Neural cell (in vitro differentiated cells): ENCODE results near the gene CBY1. TPM values are rescaled to one million over a fixed set of nuclear protein-coding genes. Genes with fewer than 3 reads are reported as not detected.
"Not testable (repeated sequence)": the region's sequence is repeated elsewhere in the genome, so short reads cannot be mapped to it uniquely, and the experiment has no call there.

ENCODE experiments used
- H2AFZ ChIP-seq: fragments of 200-600, 300-800 bp; sonication (generic), shearing (Covaris generic); 2 replicates; pipeline ENCODE4 v1.6.0; 2014; ENCODE audit warnings: low read depth, mild to moderate bottlenecking, antibody characterized with exemption, low read length, moderate library complexity
- H3F3A ChIP-seq: fragments of 200-600 bp; shearing (Covaris generic); 2 replicates; pipeline ENCODE4 v1.6.1; 2016; ENCODE audit warnings: mild to moderate bottlenecking, moderate library complexity, mixed read lengths, antibody characterized with exemption, low read length; ENCODE audit not compliant: insufficient read depth, poor library complexity, severe bottlenecking
- H3K27ac ChIP-seq: fragments of 200-600, 300-800 bp; sonication (generic), shearing (Covaris generic); 2 replicates; pipeline ENCODE4 v1.5.1; 2014; ENCODE audit warnings: mild to moderate bottlenecking, low read length, moderate library complexity
- H3K27me3 ChIP-seq: fragments of 300-800, 200-600 bp; sonication (generic), shearing (Covaris generic); 2 replicates; pipeline ENCODE4 v1.6.0; 2014; ENCODE audit warnings: mild to moderate bottlenecking, low read depth, low read length, moderate library complexity; ENCODE audit not compliant: insufficient read depth
- H3K36me3 ChIP-seq: fragments of 300-800, 200-600 bp; sonication (generic), shearing (Covaris generic); 2 replicates; pipeline ENCODE4 v1.5.1; 2014; ENCODE audit warnings: mild to moderate bottlenecking, antibody characterized with exemption, low read length, moderate library complexity; ENCODE audit not compliant: insufficient read depth
- H3K4me2 ChIP-seq: fragments of 300-800, 200-600 bp; sonication (generic), shearing (Covaris generic); 2 replicates; pipeline ENCODE4 v1.6.0; 2014; ENCODE audit warnings: mild to moderate bottlenecking, low read length
- H3K4me3 ChIP-seq: fragments of 300-800, 200-600 bp; sonication (generic), shearing (Covaris generic); 2 replicates; pipeline ENCODE4 v1.5.1; 2014; ENCODE audit warnings: mild to moderate bottlenecking, low read length, moderate library complexity
- H3K79me2 ChIP-seq: fragments of 200-600 bp; shearing (Covaris generic); replicated peaks from 2 replicates; pipeline ENCODE4 v1.6.0; 2014; ENCODE audit warnings: mild to moderate bottlenecking, low read length, moderate library complexity; ENCODE audit not compliant: insufficient read depth
- H3K9ac ChIP-seq: fragments of 300-800, 200-600 bp; sonication (generic), shearing (Covaris generic); 2 replicates; pipeline ENCODE4 v1.6.1; 2016; ENCODE audit warnings: mild to moderate bottlenecking, low read length, mixed read lengths
- H3K9me2 ChIP-seq: fragments of 200-600 bp; shearing (Covaris generic); 2 replicates; pipeline ENCODE4 v1.6.1; 2016; ENCODE audit warnings: mild to moderate bottlenecking, low read length, mixed read lengths; ENCODE audit not compliant: insufficient read depth
- H3K9me3 ChIP-seq: fragments of 200-600, 300-800 bp; sonication (generic), shearing (Covaris generic); 2 replicates; pipeline ENCODE4 v1.6.1; 2016; ENCODE audit warnings: mild to moderate bottlenecking, mixed run types, low read length, moderate library complexity, mixed read lengths
- H4K20me1 ChIP-seq: fragments of 200-600 bp; shearing (Covaris generic); 2 replicates; pipeline ENCODE4 v1.6.1; 2016; ENCODE audit warnings: mild to moderate bottlenecking, mixed run types; ENCODE audit not compliant: insufficient read depth
- EP300 ChIP-seq: fragments of 450-650 bp; conservative IDR thresholded peaks from 2 replicates; pipeline ENCODE4 v1.6.1; 2014; ENCODE audit warnings: antibody characterized with exemption, mild to moderate bottlenecking, moderate library complexity; ENCODE audit not compliant: poor library complexity, severe bottlenecking
- EZH2 ChIP-seq: fragments of 200-600, 300-800 bp; shearing (Covaris generic), sonication (generic); IDR thresholded peaks from 2 replicates; pipeline ENCODE4 v1.6.1; 2014; ENCODE audit warnings: antibody characterized with exemption, low read length, borderline replicate concordance, mild to moderate bottlenecking; ENCODE audit not compliant: insufficient read depth, poor library complexity, severe bottlenecking
- MXI1 ChIP-seq: fragments of 450-650 bp; conservative IDR thresholded peaks from 2 replicates; pipeline ENCODE4 v1.6.1; 2014; ENCODE audit warnings: antibody characterized with exemption, mild to moderate bottlenecking; ENCODE audit not compliant: poor library complexity, severe bottlenecking
- POLR2AphosphoS5 ChIP-seq: IDR thresholded peaks from 2 replicates; pipeline ENCODE4 v1.6.1; 2012
- RAD21 ChIP-seq: fragments of 450-650 bp; conservative IDR thresholded peaks from 2 replicates; pipeline ENCODE4 v1.6.1; 2014; ENCODE audit warnings: antibody characterized with exemption, mild to moderate bottlenecking, moderate library complexity
- SMC3 ChIP-seq: fragments of 450-650 bp; conservative IDR thresholded peaks from 2 replicates; pipeline ENCODE4 v1.6.1; 2014; ENCODE audit warnings: antibody characterized with exemption, mild to moderate bottlenecking, moderate library complexity; ENCODE audit not compliant: poor library complexity
- TAF1 ChIP-seq: IDR thresholded peaks from 2 replicates; pipeline ENCODE4 v1.6.1; 2012; ENCODE audit warnings: low read depth
- polyA plus RNA-seq: library from polyadenylated mRNA; depleted of rRNA; stranded (reverse); fragments of >200 nt; gene quantifications from 2 replicates; pipeline ENCODE4 v1.2.3, GENCODE V29; 2014
- TF ChIP-seq, protein P1 (sequence below): fragments of 450-650 bp; IDR thresholded peaks from 2 replicates; pipeline ENCODE4 v1.5.1; 2014; ENCODE audit warnings: antibody characterized with exemption, mild to moderate bottlenecking, moderate library complexity; ENCODE audit not compliant: poor library complexity, severe bottlenecking
- TF ChIP-seq, protein P2 (sequence below): IDR thresholded peaks from 2 replicates; pipeline ENCODE4 v1.6.1; 2012; ENCODE audit warnings: borderline replicate concordance

Gene CBY1
- polyA plus RNA-seq, 1 donor from 2014 or later, result 51.4 TPM

DNA sequence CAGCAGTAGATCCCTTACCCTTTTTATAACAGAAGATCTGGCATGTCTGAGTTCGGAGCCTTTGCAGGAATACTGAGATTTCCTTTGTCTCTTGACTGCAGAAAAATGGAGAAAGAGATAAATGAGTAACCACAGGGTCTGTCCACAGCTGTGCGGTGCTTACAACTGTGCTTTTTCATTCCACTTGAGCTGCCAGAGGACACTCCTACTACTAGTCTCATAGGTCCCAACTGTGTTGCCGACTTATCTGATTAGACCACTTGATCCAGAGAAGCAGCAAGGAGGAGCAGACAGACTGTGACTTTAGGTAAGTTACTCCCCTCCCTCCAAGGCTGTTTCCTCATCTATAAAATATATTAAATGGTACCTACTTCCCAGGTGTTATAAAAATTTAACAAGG is 17.7 kb upstream of the CBY1 start:
- Histone ChIP-seq H3K27me3 (no peaks in the 10 kb centered on the region), H3K79me2 (no peaks in the 10 kb centered on the region), H3K9ac (no peak overlapping the region), H2AFZ (no peak overlapping the region), H3K4me2 (no peak overlapping the region), H3F3A (no peaks in the 10 kb centered on the region), H3K4me3 (no peak overlapping the region), H3K9me3 (no peaks in the 10 kb centered on the region), H3K36me3 (no peaks in the 10 kb centered on the region), H4K20me1 (no peaks in the 10 kb centered on the region), H3K27ac (no peak overlapping the region), H3K9me2 (no peaks in the 10 kb centered on the region)
- TF ChIP-seq EZH2 (no peak), SMC3 (no peak), TAF1 (no peak), POLR2AphosphoS5 (no peak), RAD21 (no peak), MXI1 (no peak), EP300 (no peak)
- TF ChIP-seq, protein P1, sequence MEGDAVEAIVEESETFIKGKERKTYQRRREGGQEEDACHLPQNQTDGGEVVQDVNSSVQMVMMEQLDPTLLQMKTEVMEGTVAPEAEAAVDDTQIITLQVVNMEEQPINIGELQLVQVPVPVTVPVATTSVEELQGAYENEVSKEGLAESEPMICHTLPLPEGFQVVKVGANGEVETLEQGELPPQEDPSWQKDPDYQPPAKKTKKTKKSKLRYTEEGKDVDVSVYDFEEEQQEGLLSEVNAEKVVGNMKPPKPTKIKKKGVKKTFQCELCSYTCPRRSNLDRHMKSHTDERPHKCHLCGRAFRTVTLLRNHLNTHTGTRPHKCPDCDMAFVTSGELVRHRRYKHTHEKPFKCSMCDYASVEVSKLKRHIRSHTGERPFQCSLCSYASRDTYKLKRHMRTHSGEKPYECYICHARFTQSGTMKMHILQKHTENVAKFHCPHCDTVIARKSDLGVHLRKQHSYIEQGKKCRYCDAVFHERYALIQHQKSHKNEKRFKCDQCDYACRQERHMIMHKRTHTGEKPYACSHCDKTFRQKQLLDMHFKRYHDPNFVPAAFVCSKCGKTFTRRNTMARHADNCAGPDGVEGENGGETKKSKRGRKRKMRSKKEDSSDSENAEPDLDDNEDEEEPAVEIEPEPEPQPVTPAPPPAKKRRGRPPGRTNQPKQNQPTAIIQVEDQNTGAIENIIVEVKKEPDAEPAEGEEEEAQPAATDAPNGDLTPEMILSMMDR, result no peak
- TF ChIP-seq, protein P2, sequence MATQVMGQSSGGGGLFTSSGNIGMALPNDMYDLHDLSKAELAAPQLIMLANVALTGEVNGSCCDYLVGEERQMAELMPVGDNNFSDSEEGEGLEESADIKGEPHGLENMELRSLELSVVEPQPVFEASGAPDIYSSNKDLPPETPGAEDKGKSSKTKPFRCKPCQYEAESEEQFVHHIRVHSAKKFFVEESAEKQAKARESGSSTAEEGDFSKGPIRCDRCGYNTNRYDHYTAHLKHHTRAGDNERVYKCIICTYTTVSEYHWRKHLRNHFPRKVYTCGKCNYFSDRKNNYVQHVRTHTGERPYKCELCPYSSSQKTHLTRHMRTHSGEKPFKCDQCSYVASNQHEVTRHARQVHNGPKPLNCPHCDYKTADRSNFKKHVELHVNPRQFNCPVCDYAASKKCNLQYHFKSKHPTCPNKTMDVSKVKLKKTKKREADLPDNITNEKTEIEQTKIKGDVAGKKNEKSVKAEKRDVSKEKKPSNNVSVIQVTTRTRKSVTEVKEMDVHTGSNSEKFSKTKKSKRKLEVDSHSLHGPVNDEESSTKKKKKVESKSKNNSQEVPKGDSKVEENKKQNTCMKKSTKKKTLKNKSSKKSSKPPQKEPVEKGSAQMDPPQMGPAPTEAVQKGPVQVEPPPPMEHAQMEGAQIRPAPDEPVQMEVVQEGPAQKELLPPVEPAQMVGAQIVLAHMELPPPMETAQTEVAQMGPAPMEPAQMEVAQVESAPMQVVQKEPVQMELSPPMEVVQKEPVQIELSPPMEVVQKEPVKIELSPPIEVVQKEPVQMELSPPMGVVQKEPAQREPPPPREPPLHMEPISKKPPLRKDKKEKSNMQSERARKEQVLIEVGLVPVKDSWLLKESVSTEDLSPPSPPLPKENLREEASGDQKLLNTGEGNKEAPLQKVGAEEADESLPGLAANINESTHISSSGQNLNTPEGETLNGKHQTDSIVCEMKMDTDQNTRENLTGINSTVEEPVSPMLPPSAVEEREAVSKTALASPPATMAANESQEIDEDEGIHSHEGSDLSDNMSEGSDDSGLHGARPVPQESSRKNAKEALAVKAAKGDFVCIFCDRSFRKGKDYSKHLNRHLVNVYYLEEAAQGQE, result no peak

DNA sequence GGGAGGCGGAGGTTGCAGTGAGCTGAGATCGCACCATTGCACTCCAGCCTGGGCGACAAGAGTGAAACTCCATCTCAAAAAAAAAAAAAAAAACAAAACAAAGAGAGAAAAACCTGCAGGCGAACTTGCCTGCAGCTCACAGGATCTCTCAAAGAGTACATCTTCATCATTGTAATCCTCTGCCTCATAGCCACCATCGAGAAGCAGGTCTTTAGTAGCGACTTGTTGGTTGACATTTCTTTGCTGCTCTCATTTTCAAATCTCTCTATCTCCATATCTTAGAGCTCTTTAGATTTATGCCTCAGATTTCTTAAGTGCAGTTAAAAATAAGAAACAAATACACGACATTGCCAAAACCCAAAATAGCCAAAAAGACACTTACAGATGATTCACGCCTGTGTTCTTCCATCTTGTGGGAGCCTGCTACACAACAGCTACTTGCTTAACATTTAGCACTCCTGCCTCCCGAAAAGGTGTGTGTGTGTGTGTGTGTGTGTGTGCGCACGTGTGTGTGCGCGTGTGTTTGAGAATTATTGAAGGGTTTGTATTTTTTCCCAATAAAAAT is 14.9 kb upstream of the CBY1 start:
- no peaks in the 10 kb centered on the region for H3K79me2 ChIP-seq
- H3K27ac ChIP-seq, result no peak overlapping the region
- no peak overlapping the region for H3K9ac ChIP-seq
- H3K9me2 ChIP-seq, result no peaks in the 10 kb centered on the region
- no peak overlapping the region for H2AFZ ChIP-seq
- no peaks in the 10 kb centered on the region for H3K27me3 ChIP-seq
- TF ChIP-seq TAF1, result no peak
- no peak for TF ChIP-seq POLR2AphosphoS5
- TF ChIP-seq, protein P2, result no peak
- TF ChIP-seq SMC3, result no peak
- TF ChIP-seq MXI1, result no peak
- TF ChIP-seq RAD21, result no peak
- TF ChIP-seq EP300, result no peak
- no peak for TF ChIP-seq EZH2
- TF ChIP-seq, protein P1, result no peak
- H3K9me3 ChIP-seq, result no peaks in the 10 kb centered on the region
- no peaks in the 10 kb centered on the region for H3K36me3 ChIP-seq
- no peak overlapping the region for H3K4me2 ChIP-seq
- H4K20me1 ChIP-seq, result no peaks in the 10 kb centered on the region
- no peaks in the 10 kb centered on the region for H3F3A ChIP-seq
- no peak overlapping the region for H3K4me3 ChIP-seq

DNA sequence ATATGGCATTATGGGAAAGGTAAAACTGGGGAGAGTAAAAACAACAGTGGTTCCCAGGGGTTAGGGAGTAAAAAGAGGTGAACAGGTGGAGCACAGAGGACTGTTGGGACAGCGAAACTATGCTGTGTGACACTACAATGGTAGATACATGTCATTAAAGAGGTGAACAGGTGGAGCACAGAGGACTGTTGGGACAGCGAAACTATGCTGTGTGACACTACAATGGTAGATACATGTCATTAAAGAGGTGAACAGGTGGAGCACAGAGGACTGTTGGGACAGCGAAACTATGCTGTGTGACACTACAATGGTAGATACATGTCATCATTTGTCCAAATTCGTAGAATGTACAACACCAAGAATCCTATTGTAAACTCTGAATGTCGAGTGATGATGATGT is 12.2 kb upstream of the CBY1 start:
- H3K9me2 ChIP-seq, H3K4me3 ChIP-seq, H2AFZ ChIP-seq, H3K9ac ChIP-seq, H3K9me3 ChIP-seq, H3K79me2 ChIP-seq, H3F3A ChIP-seq, H4K20me1 ChIP-seq, H3K4me2 ChIP-seq, H3K27me3 ChIP-seq, H3K27ac ChIP-seq, H3K36me3 ChIP-seq: not testable (repeated sequence)
